Peyer's patch (tissue), 4 donors: ENCODE data around the gene SRD5A3.

Experiments
- POLR2A ChIP-seq, 2 donors: fragments of 450-650 bp; IDR thresholded peaks; one replicate each; pipeline ENCODE4 v1.5.1; 2017; ENCODE audit warnings: antibody characterized with exemption in 2 of 2, mild to moderate bottlenecking in 2 of 2, moderate library complexity in 2 of 2
- TF ChIP-seq, protein P1 (sequence below), 6 experiments: fragments of 450-650 bp in 4 of 6; fragments of 200-600 bp in 2 of 6; sonication (generic) in 1 of 6; IDR thresholded peaks; one replicate each; pipeline ENCODE4 v1.5.1; 2017 to 2019; ENCODE audit warnings: antibody characterized with exemption in 6 of 6, mild to moderate bottlenecking in 3 of 6, moderate library complexity in 1 of 6

DNA sequence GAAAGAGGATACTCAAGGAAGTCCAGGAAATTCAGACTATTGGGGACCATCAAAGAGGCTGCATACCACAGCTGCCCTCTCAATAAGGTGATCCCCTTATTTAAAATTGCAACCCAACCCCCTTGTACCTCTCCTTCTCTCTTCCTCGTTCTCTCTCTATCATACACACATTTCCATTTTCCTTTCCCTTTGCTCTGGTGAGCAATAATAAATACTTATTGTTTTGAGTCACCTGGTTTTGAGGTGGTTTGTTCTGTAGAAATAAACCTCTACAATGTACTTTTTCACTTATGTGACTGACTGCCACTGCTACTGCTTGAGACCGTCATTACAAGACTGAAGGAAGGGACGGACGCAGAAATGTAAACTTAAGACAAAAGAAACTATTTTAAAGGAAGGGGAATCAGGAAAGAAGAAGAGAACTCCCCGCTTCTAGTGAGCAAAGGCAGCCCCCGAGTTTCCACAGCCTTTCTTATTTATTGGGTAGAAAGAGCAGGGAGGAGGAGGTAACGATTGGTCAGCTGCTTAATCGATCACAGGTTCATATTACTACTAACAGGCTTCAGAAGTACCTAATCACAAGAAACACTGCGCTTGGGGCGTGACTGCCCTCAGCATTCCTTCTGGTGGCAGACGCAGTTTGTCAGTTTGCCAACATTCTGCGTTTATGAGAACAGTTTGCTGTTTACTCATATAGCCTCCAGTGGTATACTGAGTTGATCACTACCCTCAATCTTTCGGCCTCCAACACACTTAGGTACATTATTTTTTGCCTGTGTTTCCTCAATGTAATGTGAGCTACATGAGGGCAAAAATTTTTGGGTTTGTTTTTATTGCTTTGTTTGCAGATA is 32.8 kb downstream of the SRD5A3 start:
- TF ChIP-seq, protein P1, sequence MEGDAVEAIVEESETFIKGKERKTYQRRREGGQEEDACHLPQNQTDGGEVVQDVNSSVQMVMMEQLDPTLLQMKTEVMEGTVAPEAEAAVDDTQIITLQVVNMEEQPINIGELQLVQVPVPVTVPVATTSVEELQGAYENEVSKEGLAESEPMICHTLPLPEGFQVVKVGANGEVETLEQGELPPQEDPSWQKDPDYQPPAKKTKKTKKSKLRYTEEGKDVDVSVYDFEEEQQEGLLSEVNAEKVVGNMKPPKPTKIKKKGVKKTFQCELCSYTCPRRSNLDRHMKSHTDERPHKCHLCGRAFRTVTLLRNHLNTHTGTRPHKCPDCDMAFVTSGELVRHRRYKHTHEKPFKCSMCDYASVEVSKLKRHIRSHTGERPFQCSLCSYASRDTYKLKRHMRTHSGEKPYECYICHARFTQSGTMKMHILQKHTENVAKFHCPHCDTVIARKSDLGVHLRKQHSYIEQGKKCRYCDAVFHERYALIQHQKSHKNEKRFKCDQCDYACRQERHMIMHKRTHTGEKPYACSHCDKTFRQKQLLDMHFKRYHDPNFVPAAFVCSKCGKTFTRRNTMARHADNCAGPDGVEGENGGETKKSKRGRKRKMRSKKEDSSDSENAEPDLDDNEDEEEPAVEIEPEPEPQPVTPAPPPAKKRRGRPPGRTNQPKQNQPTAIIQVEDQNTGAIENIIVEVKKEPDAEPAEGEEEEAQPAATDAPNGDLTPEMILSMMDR (IDR thresholded peaks at IDR 0.05), result no peak
- TF ChIP-seq POLR2A (IDR thresholded peaks at IDR 0.05), result no peak
